Stimulated activated CD4-positive, alpha-beta T cell treated with anti-CD3 and anti-CD28 coated beads, Interleukin-15, amount 100 ng/mL, for 24 hours (primary cell): Measurements from ENCODE around the gene CCDC110.

Experiments
- DNase-seq: peaks from one replicate; pipeline ENCODE4 v3.0.0-alpha.2; 2020

The CCDC110 gene

GRCh38 chr4:185412412-185412811 lies 59.1 kb downstream of the CCDC110 start:
- no peak for DNase-seq

- DNase-seq, result no peak
Measured at GRCh38 chr4:185411849-185412248, 59.7 kb downstream of the CCDC110 start.

GRCh38 chr4:185408432-185408831 lies 63.1 kb downstream of the CCDC110 start:
- DNase-seq, result no peak

GRCh38 chr4:185405296-185405999 lies 66.1 kb downstream of the CCDC110 start:
- no peak for DNase-seq

GRCh38 chr4:185404031-185404430 lies 67.5 kb downstream of the CCDC110 start:
- no peak for DNase-seq

GRCh38 chr4:185399466-185399865 lies 72.1 kb downstream of the CCDC110 start:
- no peak for DNase-seq

- DNase-seq, result no peak
Measured at GRCh38 chr4:185398618-185399017, 72.9 kb downstream of the CCDC110 start.

GRCh38 chr4:185396724-185397385 lies 74.7 kb downstream of the CCDC110 start, which contains the start of gene ANKRD37:
Gene ANKRD37 (plus strand): TSS chr4:185396841. CDS start chr4:185396924, 83 bp downstream.
- no peak for DNase-seq

- DNase-seq, result peak; percentile 96
Measured at GRCh38 chr4:185395956-185396723, 75.4 kb downstream of the CCDC110 start.

GRCh38 chr4:185395238-185395955 lies 76.1 kb downstream of the CCDC110 start, which contains the start of gene LRP2BP:
Gene LRP2BP (minus strand): TSS chr4:185395924. CDS start chr4:185378186, 17,738 bp downstream.
- DNase-seq, result no peak
